Skeletal muscle satellite cell (primary cell): Measurements from ENCODE around the gene LDB2.

Experiments used
- H3K27me3 ChIP-seq: 2 replicates; pipeline ENCODE4 v1.7.0; 2013; ENCODE audit warnings: low read length; ENCODE audit not compliant: control insufficient read depth, insufficient read depth
- H3K36me3 ChIP-seq: 2 replicates; pipeline ENCODE4 v1.7.0; 2013; ENCODE audit warnings: mild to moderate bottlenecking, control low read depth, low read length; ENCODE audit not compliant: insufficient read depth
- H3K4me1 ChIP-seq: 2 replicates; pipeline ENCODE4 v1.7.0; 2013; ENCODE audit warnings: low read length; ENCODE audit not compliant: control insufficient read depth, insufficient read depth
- H3K4me2 ChIP-seq: 2 replicates; pipeline ENCODE4 v1.7.0; 2013; ENCODE audit warnings: mild to moderate bottlenecking, low read length
- H3K4me3 ChIP-seq: 2 replicates; pipeline ENCODE4 v1.7.0; 2013; ENCODE audit warnings: low read length
- H3K9ac ChIP-seq: 2 replicates; pipeline ENCODE4 v1.7.0; 2013; ENCODE audit warnings: mild to moderate bottlenecking, low read depth, low read length, moderate library complexity
- H3K9me3 ChIP-seq: replicated peaks from 2 replicates; pipeline ENCODE4 v1.7.0; 2013; ENCODE audit warnings: mild to moderate bottlenecking, control low read depth, low read length

The LDB2 gene

GRCh38 chr4:16859031-16859430 is 39.4 kb downstream of the LDB2 start:
- no peaks in the 10 kb centered on the region for H3K9me3 ChIP-seq
- H3K4me3 ChIP-seq: no peak overlapping the region
- no peak overlapping the region for H3K4me2 ChIP-seq
- no peaks in the 10 kb centered on the region for H3K36me3 ChIP-seq
- no peak overlapping the region for H3K9ac ChIP-seq
- H3K27me3 ChIP-seq: no peaks in the 10 kb centered on the region
- H3K4me1 ChIP-seq: no peaks in the 10 kb centered on the region

- H3K9ac ChIP-seq: no peak overlapping the region
- no peaks in the 10 kb centered on the region for H3K9me3 ChIP-seq
- no peaks in the 10 kb centered on the region for H3K36me3 ChIP-seq
- no peak overlapping the region for H3K4me3 ChIP-seq
- H3K27me3 ChIP-seq: no peaks in the 10 kb centered on the region
- H3K4me1 ChIP-seq: no peaks in the 10 kb centered on the region
- no peak overlapping the region for H3K4me2 ChIP-seq
Observed at GRCh38 chr4:16858275-16858752, 40.1 kb downstream of the LDB2 start.

GRCh38 chr4:16857425-16857824 is 41.0 kb downstream of the LDB2 start:
- no peaks in the 10 kb centered on the region for H3K27me3 ChIP-seq
- H3K36me3 ChIP-seq: no peaks in the 10 kb centered on the region
- no peaks in the 10 kb centered on the region for H3K4me1 ChIP-seq
- H3K4me2 ChIP-seq: no peak overlapping the region
- no peak overlapping the region for H3K4me3 ChIP-seq
- H3K9ac ChIP-seq: no peak overlapping the region
- H3K9me3 ChIP-seq: no peaks in the 10 kb centered on the region

- no peak overlapping the region for H3K4me2 ChIP-seq
- H3K9me3 ChIP-seq: no peaks in the 10 kb centered on the region
- H3K27me3 ChIP-seq: no peaks in the 10 kb centered on the region
- no peak overlapping the region for H3K9ac ChIP-seq
- no peaks in the 10 kb centered on the region for H3K4me1 ChIP-seq
- no peak overlapping the region for H3K4me3 ChIP-seq
- H3K36me3 ChIP-seq: no peaks in the 10 kb centered on the region
Observed at GRCh38 chr4:16853640-16854039, 44.8 kb downstream of the LDB2 start.

- H3K4me3 ChIP-seq: no peak overlapping the region
- no peak overlapping the region for H3K4me2 ChIP-seq
- H3K9ac ChIP-seq: no peak overlapping the region
- H3K4me1 ChIP-seq: no peaks in the 10 kb centered on the region
- H3K36me3 ChIP-seq: no peaks in the 10 kb centered on the region
- H3K27me3 ChIP-seq: no peaks in the 10 kb centered on the region
- H3K9me3 ChIP-seq: no peaks in the 10 kb centered on the region
Observed at GRCh38 chr4:16852644-16853043, 45.8 kb downstream of the LDB2 start.

- no peaks in the 10 kb centered on the region for H3K4me1 ChIP-seq
Observed at GRCh38 chr4:16852228-16852627, 46.2 kb downstream of the LDB2 start.

GRCh38 chr4:16846540-16847117 is 51.8 kb downstream of the LDB2 start:
- no peaks in the 10 kb centered on the region for H3K27me3 ChIP-seq
- H3K36me3 ChIP-seq: no peaks in the 10 kb centered on the region
- H3K9me3 ChIP-seq: no peaks in the 10 kb centered on the region

More at GRCh38 chr4:16852228-16852627, 46.2 kb downstream of the LDB2 start:
- Histone ChIP-seq H3K27me3 (no peaks in the 10 kb centered on the region), H3K9me3 (no peaks in the 10 kb centered on the region), H3K9ac (no peak overlapping the region), H3K36me3 (no peaks in the 10 kb centered on the region), H3K4me2 (no peak overlapping the region), H3K4me3 (no peak overlapping the region)

GRCh38 chr4:16844816-16845586 is 53.4 kb downstream of the LDB2 start:
- H3K36me3 ChIP-seq: no peaks in the 10 kb centered on the region
- H3K4me2 ChIP-seq: no peak overlapping the region
- H3K4me1 ChIP-seq: no peaks in the 10 kb centered on the region
- no peaks in the 10 kb centered on the region for H3K27me3 ChIP-seq
- no peak overlapping the region for H3K4me3 ChIP-seq
- no peak overlapping the region for H3K9ac ChIP-seq
- no peaks in the 10 kb centered on the region for H3K9me3 ChIP-seq

More at GRCh38 chr4:16846540-16847117, 51.8 kb downstream of the LDB2 start:
- H3K9ac ChIP-seq: no peak overlapping the region
- no peak overlapping the region for H3K4me2 ChIP-seq
- H3K4me1 ChIP-seq: no peaks in the 10 kb centered on the region
- no peak overlapping the region for H3K4me3 ChIP-seq

GRCh38 chr4:16843831-16844508 is 54.5 kb downstream of the LDB2 start:
- no peaks in the 10 kb centered on the region for H3K27me3 ChIP-seq
- H3K4me3 ChIP-seq: no peak overlapping the region
- no peaks in the 10 kb centered on the region for H3K36me3 ChIP-seq
- H3K4me1 ChIP-seq: no peaks in the 10 kb centered on the region
- no peaks in the 10 kb centered on the region for H3K9me3 ChIP-seq
- H3K9ac ChIP-seq: no peak overlapping the region
- H3K4me2 ChIP-seq: no peak overlapping the region

GRCh38 chr4:16838226-16838875 is 60.1 kb downstream of the LDB2 start:
- Histone ChIP-seq H3K36me3 (no peaks in the 10 kb centered on the region), H3K4me3 (no peak overlapping the region), H3K9ac (no peak overlapping the region), H3K4me1 (no peaks in the 10 kb centered on the region), H3K4me2 (no peak overlapping the region), H3K9me3 (no peaks in the 10 kb centered on the region), H3K27me3 (no peaks in the 10 kb centered on the region)

- H3K27me3 ChIP-seq: no peaks in the 10 kb centered on the region
- H3K4me1 ChIP-seq: no peaks in the 10 kb centered on the region
- no peak overlapping the region for H3K4me2 ChIP-seq
- no peaks in the 10 kb centered on the region for H3K9me3 ChIP-seq
- H3K9ac ChIP-seq: no peak overlapping the region
- H3K4me3 ChIP-seq: no peak overlapping the region
- H3K36me3 ChIP-seq: no peaks in the 10 kb centered on the region
Observed at GRCh38 chr4:16837475-16837874, 61.0 kb downstream of the LDB2 start.
